NB4 (cell line): Measurements from ENCODE around the gene VPS29.

Experiments used
- DNase-seq: peaks from one replicate; pipeline ENCODE4 v3.0.0; 2010; ENCODE audit warnings: low read depth
- H3K4me3 ChIP-seq: one replicate; pipeline ENCODE4 v1.5.1; 2011; ENCODE audit warnings: mild to moderate bottlenecking, low read depth, low read length, moderate library complexity
- MYC ChIP-seq: IDR thresholded peaks from 2 replicates; pipeline ENCODE4 v1.6.1; 2011; ENCODE audit warnings: low read depth, low read length
- POLR2A ChIP-seq: IDR thresholded peaks from 2 replicates; pipeline ENCODE4 v1.6.1; 2011; ENCODE audit warnings: mild to moderate bottlenecking; ENCODE audit not compliant: insufficient read length; ENCODE audit errors: extremely low read depth
- TF ChIP-seq, protein P1 (sequence below): IDR thresholded peaks from 2 replicates; pipeline ENCODE4 v1.6.1; 2011; ENCODE audit warnings: low read depth, low read length
- TF ChIP-seq, protein P2 (sequence below): IDR thresholded peaks from one replicate; pipeline ENCODE4 v1.5.1; 2012; ENCODE audit warnings: low read depth, low read length

The VPS29 gene

DNA sequence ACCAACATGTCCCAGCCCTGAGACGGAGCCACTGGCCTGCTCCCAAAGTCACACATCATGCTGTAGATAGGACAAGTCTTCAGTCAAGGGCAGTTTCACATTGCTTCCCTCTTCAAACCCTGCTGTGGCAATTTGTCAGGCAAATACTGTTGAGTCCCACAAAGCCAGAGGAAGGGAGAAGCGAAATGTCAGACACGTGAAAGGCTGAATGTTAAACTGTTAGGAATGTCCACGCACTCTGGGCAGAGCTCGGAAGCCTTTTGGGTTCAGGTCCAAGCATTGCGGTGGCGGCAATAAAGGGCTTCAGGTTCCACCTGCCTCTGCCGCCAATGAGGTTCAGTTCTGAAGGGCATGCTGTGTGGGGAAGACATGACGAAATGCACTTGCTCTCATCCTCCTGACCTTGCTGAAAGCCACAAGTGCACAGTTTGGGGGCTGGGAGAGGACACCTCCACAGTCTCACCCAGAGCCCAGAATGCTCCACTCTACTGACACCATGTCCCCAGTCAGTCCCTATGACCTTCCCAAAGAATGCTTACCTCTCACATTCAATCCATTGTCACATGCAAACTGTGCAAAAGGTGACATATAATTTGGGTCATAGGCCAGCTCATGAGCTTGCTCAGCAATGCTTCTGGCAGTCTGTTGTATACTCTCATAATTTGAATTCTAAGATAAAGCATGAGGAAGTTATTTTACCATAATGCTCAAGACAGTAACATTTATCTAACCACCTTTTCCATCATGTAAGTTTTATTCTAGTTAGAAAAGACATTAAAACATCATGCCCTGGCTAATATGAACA lies 35.9 kb upstream of the VPS29 start:
- no peak overlapping the region for H3K4me3 ChIP-seq
- DNase-seq, result peak; percentile 25
- TF ChIP-seq, protein P1, sequence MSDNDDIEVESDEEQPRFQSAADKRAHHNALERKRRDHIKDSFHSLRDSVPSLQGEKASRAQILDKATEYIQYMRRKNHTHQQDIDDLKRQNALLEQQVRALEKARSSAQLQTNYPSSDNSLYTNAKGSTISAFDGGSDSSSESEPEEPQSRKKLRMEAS, result no peak
- no peak for TF ChIP-seq MYC
- TF ChIP-seq, protein P2, sequence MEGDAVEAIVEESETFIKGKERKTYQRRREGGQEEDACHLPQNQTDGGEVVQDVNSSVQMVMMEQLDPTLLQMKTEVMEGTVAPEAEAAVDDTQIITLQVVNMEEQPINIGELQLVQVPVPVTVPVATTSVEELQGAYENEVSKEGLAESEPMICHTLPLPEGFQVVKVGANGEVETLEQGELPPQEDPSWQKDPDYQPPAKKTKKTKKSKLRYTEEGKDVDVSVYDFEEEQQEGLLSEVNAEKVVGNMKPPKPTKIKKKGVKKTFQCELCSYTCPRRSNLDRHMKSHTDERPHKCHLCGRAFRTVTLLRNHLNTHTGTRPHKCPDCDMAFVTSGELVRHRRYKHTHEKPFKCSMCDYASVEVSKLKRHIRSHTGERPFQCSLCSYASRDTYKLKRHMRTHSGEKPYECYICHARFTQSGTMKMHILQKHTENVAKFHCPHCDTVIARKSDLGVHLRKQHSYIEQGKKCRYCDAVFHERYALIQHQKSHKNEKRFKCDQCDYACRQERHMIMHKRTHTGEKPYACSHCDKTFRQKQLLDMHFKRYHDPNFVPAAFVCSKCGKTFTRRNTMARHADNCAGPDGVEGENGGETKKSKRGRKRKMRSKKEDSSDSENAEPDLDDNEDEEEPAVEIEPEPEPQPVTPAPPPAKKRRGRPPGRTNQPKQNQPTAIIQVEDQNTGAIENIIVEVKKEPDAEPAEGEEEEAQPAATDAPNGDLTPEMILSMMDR, result no peak
- no peak for TF ChIP-seq POLR2A

DNA sequence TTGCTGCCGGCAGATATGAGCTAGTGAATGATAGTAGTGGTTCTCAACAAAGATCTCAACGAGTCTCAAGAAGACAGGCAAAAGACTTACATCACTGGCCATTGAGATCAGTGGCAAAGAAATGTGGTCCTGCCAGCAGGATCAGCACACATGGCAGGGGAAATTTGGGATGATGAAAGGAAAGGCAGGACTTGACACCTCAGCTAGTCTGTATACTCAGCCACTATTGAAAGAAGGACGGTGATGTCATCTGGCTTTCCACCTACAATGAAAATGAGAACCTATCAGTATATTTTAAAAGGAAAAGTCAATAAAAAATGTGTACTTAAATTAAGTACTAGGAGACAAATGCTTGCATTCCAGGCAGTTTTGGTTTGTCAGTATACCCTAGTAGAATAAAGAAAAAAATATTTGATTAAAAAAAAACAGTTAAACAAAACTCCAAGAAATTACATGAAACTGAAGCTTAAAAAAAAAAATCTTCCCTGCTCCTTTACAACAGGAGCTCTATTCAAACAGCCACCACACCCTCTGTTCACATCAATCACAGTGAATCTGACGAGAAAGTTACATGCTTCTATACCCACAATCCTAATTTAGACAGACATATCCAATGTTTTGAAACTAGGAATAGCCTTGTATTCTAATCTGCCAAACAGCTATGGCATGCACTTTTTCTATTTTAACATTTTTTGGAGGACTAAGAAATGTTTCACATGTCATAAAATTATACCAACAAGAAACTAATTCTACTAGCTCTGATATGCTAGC lies 35.1 kb upstream of the VPS29 start:
- H3K4me3 ChIP-seq, result no peak overlapping the region
- DNase-seq, result no peak
- no peak for TF ChIP-seq MYC

DNA sequence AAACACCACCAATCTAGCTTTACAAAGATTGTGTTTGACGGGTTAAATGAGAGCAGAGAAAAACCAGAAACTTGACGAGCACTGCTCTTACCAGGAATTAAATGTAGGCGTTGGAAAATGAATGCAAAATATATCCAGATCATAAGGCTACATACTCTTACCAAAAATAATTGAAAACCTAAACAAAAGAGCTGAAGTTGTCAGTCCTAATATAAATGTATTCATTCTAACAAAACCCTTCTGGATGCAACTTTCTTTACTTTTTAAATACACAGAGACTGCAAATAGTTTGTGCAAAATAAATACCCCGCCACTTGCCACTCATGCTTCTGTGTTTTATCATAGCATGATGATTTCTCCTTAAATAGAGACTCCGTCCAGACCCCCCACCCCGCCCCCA lies 32.9 kb upstream of the VPS29 start:
- H3K4me3 ChIP-seq, result no peak overlapping the region
- DNase-seq, result no peak
- TF ChIP-seq, protein P1, result no peak
- TF ChIP-seq, protein P2, result no peak
- no peak for TF ChIP-seq MYC
- no peak for TF ChIP-seq POLR2A

DNA sequence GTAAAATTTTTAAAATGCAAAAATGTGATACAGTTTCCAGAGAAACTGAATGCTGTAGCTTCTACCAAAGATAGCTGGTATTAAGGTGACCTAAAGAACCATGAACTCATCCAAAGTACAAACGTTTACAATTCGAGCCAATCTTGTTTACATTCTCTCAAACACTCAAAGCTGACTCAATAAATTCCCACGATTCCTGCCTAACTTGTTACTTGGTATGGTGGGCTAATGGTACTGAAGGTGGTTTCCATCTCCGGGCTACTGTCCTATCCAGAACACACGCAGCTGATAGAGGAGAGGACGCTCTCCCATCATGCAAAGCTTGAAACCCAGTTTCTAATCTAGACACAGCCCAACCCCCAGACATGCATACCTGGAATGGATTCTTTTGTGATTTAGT lies 31.7 kb upstream of the VPS29 start:
- no peak for DNase-seq
- TF ChIP-seq, protein P1, result no peak
- TF ChIP-seq MYC (no peak), POLR2A (no peak)
- TF ChIP-seq, protein P2, result no peak

DNA sequence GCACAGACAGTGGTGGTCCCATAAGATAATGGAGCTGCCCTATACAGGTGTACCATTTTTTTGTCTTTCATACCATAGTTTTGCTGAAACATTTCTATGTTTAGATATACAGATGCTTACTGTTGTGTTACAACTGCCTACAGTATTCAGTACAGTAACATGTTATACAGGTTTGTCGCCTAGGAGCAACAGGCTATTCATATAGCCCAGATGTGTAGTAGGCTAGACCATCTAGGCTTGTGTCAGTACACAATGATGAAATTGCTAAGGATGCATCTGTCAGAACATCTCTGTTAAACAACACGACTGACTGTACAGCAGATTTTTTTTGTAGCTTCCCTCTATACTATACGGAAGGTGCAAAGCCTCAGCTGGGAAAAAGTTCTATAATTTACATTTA lies 30.7 kb upstream of the VPS29 start:
- H3K4me3 ChIP-seq, result no peak overlapping the region
- TF ChIP-seq POLR2A (no peak), MYC (no peak)
- TF ChIP-seq, protein P1, result no peak
- TF ChIP-seq, protein P2, result no peak
- DNase-seq, result no peak

More for the DNA sequence above, 31.7 kb upstream of the VPS29 start:
- H3K4me3 ChIP-seq, result no peak overlapping the region

DNA sequence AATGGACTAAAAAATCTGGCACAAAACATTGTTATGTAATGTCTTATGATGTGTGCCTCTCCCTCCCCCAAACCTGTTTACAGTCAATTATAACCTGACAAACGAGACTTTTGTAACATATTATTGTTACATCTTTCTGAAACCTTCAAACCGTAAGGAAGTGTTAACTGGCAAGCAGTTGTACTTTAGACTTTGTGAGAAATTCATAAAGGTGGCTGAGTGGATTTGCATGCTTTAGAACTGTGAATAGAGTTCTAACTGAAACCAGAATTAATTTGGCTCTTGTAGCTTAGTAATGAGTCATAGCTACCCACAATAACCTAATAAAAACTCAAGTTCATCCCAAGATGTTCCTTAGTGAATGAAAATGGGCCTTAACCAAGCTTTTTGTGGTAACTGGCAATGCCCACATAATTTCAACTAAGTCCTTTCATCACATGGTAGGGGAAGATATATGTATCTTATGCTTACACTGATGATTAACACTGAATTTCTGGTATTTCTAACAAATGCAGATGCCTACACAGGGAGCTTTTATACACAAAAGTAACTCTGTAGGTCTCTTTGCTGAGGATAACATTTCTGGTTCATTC lies 29.9 kb upstream of the VPS29 start:
- peak; percentile 77 for DNase-seq
- TF ChIP-seq, protein P2, result no peak
- TF ChIP-seq MYC (no peak), POLR2A (no peak)
- TF ChIP-seq, protein P1, result no peak
- H3K4me3 ChIP-seq, result no peak overlapping the region
